Mesothelial cell of epicardium (in vitro differentiated cells): Measurements from ENCODE around the gene FRMD4A. TPM values are rescaled to one million over a fixed set of nuclear protein-coding genes. Genes with fewer than 3 reads are reported as not detected.
"Not testable (repeated sequence)": the region's sequence is repeated elsewhere in the genome, so short reads cannot be mapped to it uniquely, and the experiment has no call there.

ENCODE experiments used
- DNase-seq, 2 experiments: peaks; one replicate each; pipeline ENCODE4 v3.0.0; 2021; ENCODE audit warnings: low spot score in 2 of 2; ENCODE audit not compliant: unreplicated experiment in 2 of 2
- H3K27ac Mint-ChIP-seq: 2 replicates; pipeline ENCODE4 v1.8.0; 2021; ENCODE audit warnings: mixed read lengths
- H3K27me3 Mint-ChIP-seq: 2 replicates; pipeline ENCODE4 v1.8.0; 2021; ENCODE audit warnings: low read depth, mixed read lengths
- H3K36me3 Mint-ChIP-seq: 2 replicates; pipeline ENCODE4 v1.8.0; 2021; ENCODE audit warnings: mixed read lengths
- H3K4me1 Mint-ChIP-seq: 2 replicates; pipeline ENCODE4 v1.8.0; 2021; ENCODE audit warnings: mixed read lengths
- H3K4me3 Mint-ChIP-seq: 2 replicates; pipeline ENCODE4 v1.8.0; 2021; ENCODE audit warnings: mild to moderate bottlenecking, moderate library complexity, mixed read lengths
- H3K9me3 Mint-ChIP-seq: 2 replicates; pipeline ENCODE4 v1.8.0; 2021; ENCODE audit warnings: mixed read lengths
- CTCF ChIP-seq: fragments of 200-600 bp; sonication (generic); IDR thresholded peaks from one replicate; pipeline ENCODE4 v1.5.0; 2021; ENCODE audit warnings: antibody characterized with exemption; ENCODE audit not compliant: unreplicated experiment
- total RNA-seq: library from RNA; stranded (reverse); gene quantifications from 3 replicates; pipeline ENCODE4 v1.2.1, GENCODE V29; 2021

FRMD4A gene
- total RNA-seq, 1 donor from 2014 or later = 45.0 TPM

GRCh38 chr10:14047431-14047830 lies 283.3 kb downstream of the FRMD4A start:
- TF ChIP-seq CTCF = no peak
- Mint-ChIP-seq H3K27me3 (no peaks in the 10 kb centered on the region), H3K27ac (no peak overlapping the region), H3K36me3 (no peaks in the 10 kb centered on the region), H3K9me3 (peaks cover 8% of the 10 kb centered on the region), H3K4me3 (no peak overlapping the region), H3K4me1 (peaks cover 2% of the 10 kb centered on the region)
- DNase-seq = no peak

- H3K27me3 Mint-ChIP-seq, H3K36me3 Mint-ChIP-seq, H3K9me3 Mint-ChIP-seq, H3K27ac Mint-ChIP-seq, H3K4me3 Mint-ChIP-seq, DNase-seq: not testable (repeated sequence)
- H3K4me1 Mint-ChIP-seq = peaks cover 24% of the 10 kb centered on the region
Measured at GRCh38 chr10:14042051-14042450, 288.7 kb downstream of the FRMD4A start.

GRCh38 chr10:14040787-14041631 lies 289.7 kb downstream of the FRMD4A start:
- Mint-ChIP-seq H3K27me3 (peaks cover 3% of the 10 kb centered on the region), H3K27ac (peak overlapping the region; percentile 98), H3K4me1 (peaks cover 24% of the 10 kb centered on the region), H3K36me3 (no peaks in the 10 kb centered on the region), H3K9me3 (no peaks in the 10 kb centered on the region), H3K4me3 (no peak overlapping the region)
- no peak for TF ChIP-seq CTCF
- no peak for DNase-seq

GRCh38 chr10:14039968-14040668 lies 290.6 kb downstream of the FRMD4A start:
- Mint-ChIP-seq H3K9me3 (no peaks in the 10 kb centered on the region), H3K27ac (peak overlapping the region; percentile 98), H3K4me3 (no peak overlapping the region), H3K27me3 (peaks cover 3% of the 10 kb centered on the region), H3K4me1 (peaks cover 24% of the 10 kb centered on the region), H3K36me3 (no peaks in the 10 kb centered on the region)
- TF ChIP-seq CTCF = no peak
- no peak for DNase-seq

GRCh38 chr10:14036233-14036632 lies 294.5 kb downstream of the FRMD4A start:
- Mint-ChIP-seq H3K27ac (no peak overlapping the region), H3K27me3 (peaks cover 3% of the 10 kb centered on the region), H3K4me1 (peaks cover 17% of the 10 kb centered on the region), H3K4me3 (no peak overlapping the region), H3K9me3 (no peaks in the 10 kb centered on the region), H3K36me3 (no peaks in the 10 kb centered on the region)
- TF ChIP-seq CTCF = no peak
- DNase-seq = no peak

- TF ChIP-seq CTCF = no peak
- DNase-seq = no peak
- Mint-ChIP-seq H3K4me3 (no peak overlapping the region), H3K27ac (no peak overlapping the region), H3K27me3 (peaks cover 3% of the 10 kb centered on the region), H3K36me3 (no peaks in the 10 kb centered on the region), H3K9me3 (no peaks in the 10 kb centered on the region), H3K4me1 (peaks cover 10% of the 10 kb centered on the region)
Measured at GRCh38 chr10:14035506-14035905, 295.2 kb downstream of the FRMD4A start.
